ENCODE measurements around the gene SNX6.

The SNX6 gene

GRCh38 chr14:34629344-34629656, 648 bp downstream of the SNX6 start:
- Histone ChIP-seq H3K9ac (ENCODE audit: low read length) (peak overlapping the region; percentile 95), H3K4me3 (ENCODE audit: low read depth, low read length, poor library complexity, severe bottlenecking) (peak overlapping the region; percentile 92), H3K9me3 (ENCODE audit: low read length) (no peaks in the 10 kb centered on the region), H3K4me2 (ENCODE audit: low read length) (peak overlapping the region; percentile 72), H3K27me3 (ENCODE audit: insufficient read depth, low read length) (no peaks in the 10 kb centered on the region), H2AFZ (ENCODE audit: low read length) (0 out of 2 replicates have a peak overlapping the region, but pooled peaks have one; percentile 15), H3K27ac (ENCODE audit: low read depth, low read length, poor library complexity, severe bottlenecking) (peak overlapping the region; percentile 37), H3K9me2 (ENCODE audit: low read depth, low read length) (no peaks in the 10 kb centered on the region), H4K20me1 (ENCODE audit: insufficient read depth, low read length) (no peaks in the 10 kb centered on the region), H3K36me3 (ENCODE audit: insufficient read depth, low read length) (peaks cover 12% of the 10 kb centered on the region; the same call in 1 of the 2 replicates), H3F3A (ENCODE audit: insufficient read depth, low read length) (no peaks in the 10 kb centered on the region), H3K79me2 (ENCODE audit: insufficient read depth, low read length) (peaks cover 18% of the 10 kb centered on the region), H3K4me1 (ENCODE audit: insufficient read depth, low read length, severe bottlenecking) (peaks cover 15% of the 10 kb centered on the region)
- TF ChIP-seq EZH2 (IDR thresholded peaks at IDR 0.05; ENCODE audit: borderline replicate concordance, low read length) (no peak), CTCF (IDR thresholded peaks at IDR 0.05; ENCODE audit: low read length) (no peak)

- H3K4me1 ChIP-seq (ENCODE audit: insufficient read depth, low read length, severe bottlenecking) = peaks cover 15% of the 10 kb centered on the region
- H2AFZ ChIP-seq (ENCODE audit: low read length) = no peak overlapping the region
- peak overlapping the region; percentile 6 for H3K27ac ChIP-seq (ENCODE audit: low read depth, low read length, poor library complexity, severe bottlenecking)
- no peaks in the 10 kb centered on the region for H3K9me3 ChIP-seq (ENCODE audit: low read length)
- H3K4me3 ChIP-seq (ENCODE audit: low read depth, low read length, poor library complexity, severe bottlenecking) = peak overlapping the region; percentile 92
- H3K9me2 ChIP-seq (ENCODE audit: low read depth, low read length) = no peaks in the 10 kb centered on the region
- H3K79me2 ChIP-seq (ENCODE audit: insufficient read depth, low read length) = peaks cover 18% of the 10 kb centered on the region
- H3K36me3 ChIP-seq (ENCODE audit: insufficient read depth, low read length) = peaks cover 18% of the 10 kb centered on the region
- peak overlapping the region; percentile 95 for H3K9ac ChIP-seq (ENCODE audit: low read length)
- TF ChIP-seq CTCF (IDR thresholded peaks at IDR 0.05; ENCODE audit: low read length) (no peak), EZH2 (IDR thresholded peaks at IDR 0.05; ENCODE audit: borderline replicate concordance, low read length) (no peak)
- H4K20me1 ChIP-seq (ENCODE audit: insufficient read depth, low read length) = no peaks in the 10 kb centered on the region
- no peaks in the 10 kb centered on the region for H3F3A ChIP-seq (ENCODE audit: insufficient read depth, low read length)
- peak overlapping the region; percentile 72 for H3K4me2 ChIP-seq (ENCODE audit: low read length)
- no peaks in the 10 kb centered on the region for H3K27me3 ChIP-seq (ENCODE audit: insufficient read depth, low read length)
Measured at GRCh38 chr14:34628681-34629135, 1.2 kb downstream of the SNX6 start.

GRCh38 chr14:34623506-34623905, 6.4 kb downstream of the SNX6 start:
- Histone ChIP-seq H3K27ac (ENCODE audit: low read depth, low read length, poor library complexity, severe bottlenecking) (no peak overlapping the region), H2AFZ (ENCODE audit: low read length) (no peak overlapping the region), H3K9me3 (ENCODE audit: low read length) (no peaks in the 10 kb centered on the region), H4K20me1 (ENCODE audit: insufficient read depth, low read length) (no peaks in the 10 kb centered on the region), H3K4me2 (ENCODE audit: low read length) (no peak overlapping the region), H3K9ac (ENCODE audit: low read length) (no peak overlapping the region), H3K27me3 (ENCODE audit: insufficient read depth, low read length) (no peaks in the 10 kb centered on the region), H3F3A (ENCODE audit: insufficient read depth, low read length) (no peaks in the 10 kb centered on the region), H3K9me2 (ENCODE audit: low read depth, low read length) (no peaks in the 10 kb centered on the region), H3K36me3 (ENCODE audit: insufficient read depth, low read length) (peaks cover 37% of the 10 kb centered on the region), H3K79me2 (ENCODE audit: insufficient read depth, low read length) (peaks cover 7% of the 10 kb centered on the region), H3K4me3 (ENCODE audit: low read depth, low read length, poor library complexity, severe bottlenecking) (no peak overlapping the region), H3K4me1 (ENCODE audit: insufficient read depth, low read length, severe bottlenecking) (peaks cover 3% of the 10 kb centered on the region)
- TF ChIP-seq EZH2 (IDR thresholded peaks at IDR 0.05; ENCODE audit: borderline replicate concordance, low read length) (no peak), CTCF (IDR thresholded peaks at IDR 0.05; ENCODE audit: low read length) (no peak)

Data from OCI-LY1 (cell line).